Lung (tissue), 12 donors: Measurements from ENCODE around the gene ZFYVE26. TPM values are rescaled to one million over a fixed set of nuclear protein-coding genes. Genes with fewer than 3 reads are reported as not detected.

Source experiments
- ATAC-seq: fragments of 200-7000 bp; cut with Tn5 transposase; one replicate; pipeline ENCODE4 v1.9.1; 2020; ENCODE audit warnings: moderate number of reproducible peaks; ENCODE audit not compliant: insufficient read depth, low FRiP score
- DNase-seq, 3 donors: peaks; one replicate each; pipeline ENCODE4 v3.0.0-alpha.2; 2013 to 2017
- H3K27ac ChIP-seq, 2 donors: one replicate each; pipeline ENCODE4 v1.5.1; 2013; ENCODE audit warnings: mild to moderate bottlenecking in 2 of 2, moderate library complexity in 2 of 2, control low read depth in 1 of 2, inconsistent platforms in 1 of 2, low read depth in 1 of 2, low read length in 1 of 2
- H3K27me3 ChIP-seq, 3 donors: one replicate each; pipeline ENCODE4 v1.5.1; 2013; ENCODE audit warnings: low read length in 2 of 3; ENCODE audit not compliant: control insufficient read depth in 3 of 3, insufficient read depth in 3 of 3
- H3K36me3 ChIP-seq, 4 donors: one replicate each; pipeline ENCODE4 v1.5.1; 2013; ENCODE audit warnings: low read length in 4 of 4, mild to moderate bottlenecking in 1 of 4, moderate library complexity in 1 of 4; ENCODE audit not compliant: control insufficient read depth in 4 of 4, insufficient read depth in 4 of 4
- H3K4me1 ChIP-seq, 5 donors: one replicate each; pipeline ENCODE4 v1.5.1; 2013; ENCODE audit warnings: low read length in 5 of 5, mild to moderate bottlenecking in 2 of 5, moderate library complexity in 1 of 5; ENCODE audit not compliant: control insufficient read depth in 5 of 5, insufficient read depth in 5 of 5
- H3K4me3 ChIP-seq: one replicate; pipeline ENCODE4 v1.5.1; 2013; ENCODE audit warnings: mild to moderate bottlenecking, control low read depth, moderate library complexity
- H3K9ac ChIP-seq, 2 donors: one replicate each; pipeline ENCODE4 v1.5.1; 2013; ENCODE audit warnings: low read length in 2 of 2, control low read depth in 1 of 2; ENCODE audit not compliant: insufficient read depth in 1 of 2
- H3K9me3 ChIP-seq, 4 donors: one replicate each; pipeline ENCODE4 v1.5.1; 2013; ENCODE audit warnings: low read length in 3 of 4, mild to moderate bottlenecking in 1 of 4, moderate library complexity in 1 of 4; ENCODE audit not compliant: control insufficient read depth in 4 of 4, insufficient read depth in 3 of 4
- WGBS, 2 donors: extraction: QIAGEN DNeasy Blood & Tissue Kit; methylation state at CpG; one replicate each; pipeline ENCODE4 v1.1.7; 2013; 5-methylcytosine and 5-hydroxymethylcytosine counted together
- polyA plus RNA-seq, 2 donors: library from polyadenylated mRNA; stranded (reverse); fragments of 200-250 nt; gene quantifications; one replicate each; pipeline ENCODE4 v1.2.1, GENCODE V29; 2013
- total RNA-seq, 2 donors: library from RNA; depleted of rRNA in 1 of 2; stranded (reverse); fragments of >200 nt in 1 of 2; gene quantifications; one replicate each; pipeline ENCODE4 v1.2.1, GENCODE V29; 2014 to 2021
- TF ChIP-seq, protein P1 (sequence below): IDR thresholded peaks from 2 replicates; pipeline ENCODE4 v1.5.1; 2012; ENCODE audit warnings: mild to moderate bottlenecking; ENCODE audit errors: control extremely low read depth, extremely low read depth
- donor health status: control.
- donor health status: control.
- donor health status: Bipolar disorder and iron deficiency.
- donor health status: healthy.
- donor health status: DM: yes; HTN: yes; CAD: no.

The ZFYVE26 gene
- total and polyA plus RNA-seq, 4 donors = 6.8 to 50.6 (median 22.0) TPM

DNA sequence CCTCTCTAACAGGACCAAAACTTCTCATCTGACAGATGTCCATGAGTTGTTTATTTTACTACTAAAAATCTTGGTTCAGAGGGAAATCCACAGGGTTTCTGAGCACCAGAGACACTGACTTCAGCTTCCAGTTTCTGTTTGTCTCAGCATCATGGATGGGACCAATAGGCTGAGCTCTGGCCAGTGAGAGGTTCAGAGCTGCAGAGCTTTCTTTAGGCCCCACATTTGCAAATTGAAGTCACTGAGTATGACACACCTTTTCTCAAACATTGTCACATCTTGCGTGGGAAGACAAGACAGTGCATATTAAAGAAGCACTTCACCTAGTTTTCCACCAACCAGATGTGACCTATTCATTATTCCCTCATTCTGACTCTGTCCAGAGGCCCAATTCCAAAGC, 69.5 kb downstream of the ZFYVE26 start:
- ATAC-seq = no peak
- H3K9me3 ChIP-seq = no peaks in the 10 kb centered on the region
- no peak overlapping the region for H3K27ac ChIP-seq
- H3K4me3 ChIP-seq = no peak overlapping the region
- H3K36me3 ChIP-seq = peaks cover 5 to 34% (median 22%) of the 10 kb centered on the region in 4 donors
- TF ChIP-seq, protein P1, sequence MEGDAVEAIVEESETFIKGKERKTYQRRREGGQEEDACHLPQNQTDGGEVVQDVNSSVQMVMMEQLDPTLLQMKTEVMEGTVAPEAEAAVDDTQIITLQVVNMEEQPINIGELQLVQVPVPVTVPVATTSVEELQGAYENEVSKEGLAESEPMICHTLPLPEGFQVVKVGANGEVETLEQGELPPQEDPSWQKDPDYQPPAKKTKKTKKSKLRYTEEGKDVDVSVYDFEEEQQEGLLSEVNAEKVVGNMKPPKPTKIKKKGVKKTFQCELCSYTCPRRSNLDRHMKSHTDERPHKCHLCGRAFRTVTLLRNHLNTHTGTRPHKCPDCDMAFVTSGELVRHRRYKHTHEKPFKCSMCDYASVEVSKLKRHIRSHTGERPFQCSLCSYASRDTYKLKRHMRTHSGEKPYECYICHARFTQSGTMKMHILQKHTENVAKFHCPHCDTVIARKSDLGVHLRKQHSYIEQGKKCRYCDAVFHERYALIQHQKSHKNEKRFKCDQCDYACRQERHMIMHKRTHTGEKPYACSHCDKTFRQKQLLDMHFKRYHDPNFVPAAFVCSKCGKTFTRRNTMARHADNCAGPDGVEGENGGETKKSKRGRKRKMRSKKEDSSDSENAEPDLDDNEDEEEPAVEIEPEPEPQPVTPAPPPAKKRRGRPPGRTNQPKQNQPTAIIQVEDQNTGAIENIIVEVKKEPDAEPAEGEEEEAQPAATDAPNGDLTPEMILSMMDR = no peak
- no peaks in the 10 kb centered on the region for H3K27me3 ChIP-seq
- DNase-seq = no peak
- WGBS, 2 donors = 91 to 97% methylated on average over 1 of the region's 1 CpG
- H3K9ac ChIP-seq = no peak overlapping the region
- H3K4me1 ChIP-seq = no peaks in the 10 kb centered on the region

DNA sequence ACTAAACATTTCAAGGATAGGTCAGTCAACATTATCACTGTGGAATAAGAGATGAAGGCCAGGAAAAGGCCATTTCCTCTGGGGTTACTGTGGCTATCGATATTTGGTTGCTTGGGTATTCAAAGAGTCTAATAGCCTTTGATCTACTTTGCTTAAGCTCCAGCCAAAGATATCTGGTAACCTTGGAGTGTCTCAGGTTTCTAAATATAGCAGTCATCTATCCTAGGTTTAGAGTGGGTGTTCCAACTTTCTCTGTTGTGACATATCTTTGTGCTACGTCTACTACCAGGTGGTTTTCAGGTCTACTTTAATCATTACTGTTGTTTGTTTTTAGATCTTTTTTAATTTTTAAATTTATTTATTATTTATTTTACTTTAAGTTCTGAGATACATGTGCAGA, 72.3 kb downstream of the ZFYVE26 start:
- WGBS, 2 donors = 60 to 63% methylated on average over 2 of the region's 2 CpGs
- no peaks in the 10 kb centered on the region for H3K4me1 ChIP-seq
- ATAC-seq (no peak), DNase-seq (no peak)
- no peak overlapping the region for H3K4me3 ChIP-seq
- TF ChIP-seq, protein P1 = no peak
- H3K9me3 ChIP-seq = no peaks in the 10 kb centered on the region
- no peak overlapping the region for H3K9ac ChIP-seq
- no peak overlapping the region for H3K27ac ChIP-seq
- no peaks in the 10 kb centered on the region for H3K27me3 ChIP-seq
- H3K36me3 ChIP-seq = peaks cover 0 to 14% (median 5%) of the 10 kb centered on the region in 4 donors

DNA sequence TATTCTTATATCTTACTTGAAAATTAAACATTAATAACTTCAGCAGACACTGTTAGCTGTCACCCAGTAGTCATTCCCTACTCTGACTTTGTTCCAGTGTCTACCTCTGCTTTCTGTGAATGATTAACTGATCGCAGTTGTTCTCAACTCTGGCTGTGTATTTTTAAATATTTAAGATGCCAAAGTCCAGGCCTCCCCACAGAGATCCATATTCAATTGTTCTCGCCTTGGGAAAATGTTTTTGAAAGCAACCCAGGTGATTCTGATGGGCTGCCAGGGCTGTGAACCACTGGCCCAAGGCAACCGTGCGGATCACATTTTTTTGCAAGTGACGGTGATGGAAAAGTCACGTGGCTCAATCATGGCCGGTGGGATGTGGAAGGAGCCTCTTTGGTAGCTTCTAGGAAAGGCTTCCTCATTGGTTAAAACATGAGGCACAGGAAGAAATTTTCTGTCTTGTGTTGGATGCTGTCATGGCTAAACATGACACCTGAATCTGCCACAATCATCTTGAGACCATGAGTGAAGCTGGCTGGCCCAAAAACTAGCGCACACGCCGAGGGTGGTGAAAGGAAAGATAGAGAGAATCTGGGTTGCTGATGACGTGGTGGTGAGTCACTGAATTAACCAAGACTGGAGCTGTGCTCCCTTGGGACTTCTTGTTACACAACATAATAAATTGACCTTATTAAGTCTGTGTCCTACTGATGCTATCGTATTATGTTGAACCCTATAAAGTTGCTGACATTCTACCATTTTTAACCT, 77.5 kb downstream of the ZFYVE26 start:
- TF ChIP-seq, protein P1 = no peak
- Histone ChIP-seq H3K27me3 (no peaks in the 10 kb centered on the region), H3K4me3 (no peak overlapping the region), H3K9me3 (peaks cover 0 to 2% (median 0%) of the 10 kb centered on the region in 4 donors), H3K4me1 (peaks cover 0 to 3% (median 0%) of the 10 kb centered on the region in 5 donors), H3K9ac (no peak overlapping the region), H3K36me3 (no peaks in the 10 kb centered on the region), H3K27ac (no peak overlapping the region)
- 73 to 80% methylated on average over 12 of the region's 12 CpGs for WGBS, 2 donors
- ATAC-seq = no peak
- DNase-seq = no peak
